IPS-NIHi7 (cell line): ENCODE measurements around the gene C2CD3.
"Not testable (repeated sequence)": the region's sequence is repeated elsewhere in the genome, so short reads cannot be mapped to it uniquely, and the experiment has no call there.

ENCODE experiments used
- DNase-seq: peaks from one replicate; pipeline ENCODE4 v3.0.0; 2012; ENCODE audit warnings: mixed read lengths; ENCODE audit errors: extremely low spot score

Gene C2CD3

DNA sequence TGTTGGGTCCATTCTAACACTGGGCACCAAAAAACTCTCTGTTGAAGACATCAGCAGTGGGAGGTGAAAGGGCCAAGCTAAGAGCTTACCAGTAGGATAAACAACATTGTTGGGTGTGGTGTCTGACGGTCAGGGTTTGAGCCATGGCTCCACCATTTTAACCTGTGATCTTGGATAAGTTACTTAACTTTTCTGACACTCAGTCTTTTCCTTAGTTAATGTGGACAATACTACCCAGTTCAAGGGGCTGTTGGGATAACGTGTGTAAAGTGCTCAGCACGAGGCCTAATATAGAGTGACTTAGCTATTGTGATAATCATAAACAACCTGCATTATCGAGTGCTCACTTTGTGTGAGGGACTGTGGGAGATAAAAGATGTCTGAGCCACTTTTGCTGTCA lies 168.0 kb downstream of the C2CD3 start:
- DNase-seq, result no peak

DNA sequence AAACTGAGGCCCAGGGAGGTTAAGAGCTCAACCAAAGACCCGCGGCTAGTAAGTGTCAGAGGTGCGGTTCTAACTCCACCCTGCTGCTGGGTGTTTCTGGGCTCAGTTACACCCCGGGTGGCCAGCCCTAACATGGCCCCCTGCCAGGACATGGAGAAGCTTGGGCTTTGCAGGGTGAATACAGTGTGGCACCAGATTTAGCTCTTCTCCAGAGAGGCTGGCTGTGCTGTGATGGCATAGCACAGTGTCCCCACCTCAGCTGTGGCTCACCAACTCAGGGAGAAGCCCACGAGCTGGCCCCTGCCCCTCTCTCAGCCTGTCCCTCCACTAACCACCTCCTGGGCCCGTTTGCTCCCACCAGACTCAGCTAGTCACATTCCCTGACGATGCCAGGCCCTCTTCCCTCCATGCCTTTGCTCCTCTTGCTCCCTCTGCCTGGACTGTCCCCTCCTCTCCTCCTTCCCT lies 168.9 kb downstream of the C2CD3 start:
- DNase-seq, result no peak

DNA sequence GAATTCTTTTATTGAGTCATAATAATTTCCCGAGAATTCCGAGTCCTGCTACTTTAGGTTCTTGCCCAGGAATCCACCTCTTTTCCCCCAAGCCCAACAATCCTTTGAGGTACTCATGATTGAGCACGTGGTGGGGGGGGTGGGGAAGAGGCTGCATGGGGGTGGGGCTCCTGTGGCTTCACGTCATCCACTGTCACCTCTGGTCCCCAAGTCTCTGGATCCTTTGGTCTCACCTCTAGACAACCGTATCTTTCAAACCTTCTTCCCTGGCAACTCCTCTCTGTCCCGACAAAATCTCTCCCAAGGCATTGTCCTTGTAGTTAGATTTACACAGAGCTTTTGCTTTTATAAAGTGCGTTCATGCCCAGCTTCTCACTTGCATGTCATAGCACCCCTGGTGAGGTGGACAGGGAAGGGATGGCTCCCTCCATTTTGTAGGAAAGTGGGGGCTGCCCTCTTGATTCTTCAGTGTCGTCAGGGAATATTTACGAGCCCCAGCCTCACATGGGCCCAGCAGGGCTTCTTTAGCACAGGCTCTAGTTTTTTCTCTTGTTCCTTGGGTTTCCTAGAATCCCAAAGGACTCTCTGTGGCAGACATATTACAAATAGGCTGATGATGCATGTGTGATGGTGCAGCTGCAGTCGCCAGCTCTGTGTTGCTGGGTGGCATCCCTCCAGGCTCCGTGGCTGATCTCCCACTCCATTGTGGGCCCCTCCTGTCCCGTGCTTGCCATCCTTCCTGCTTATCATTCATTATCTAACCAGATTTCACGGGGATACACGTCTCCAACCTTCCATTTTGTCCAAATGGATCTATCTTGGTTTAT lies 170.3 kb downstream of the C2CD3 start:
- no peak for DNase-seq

DNA sequence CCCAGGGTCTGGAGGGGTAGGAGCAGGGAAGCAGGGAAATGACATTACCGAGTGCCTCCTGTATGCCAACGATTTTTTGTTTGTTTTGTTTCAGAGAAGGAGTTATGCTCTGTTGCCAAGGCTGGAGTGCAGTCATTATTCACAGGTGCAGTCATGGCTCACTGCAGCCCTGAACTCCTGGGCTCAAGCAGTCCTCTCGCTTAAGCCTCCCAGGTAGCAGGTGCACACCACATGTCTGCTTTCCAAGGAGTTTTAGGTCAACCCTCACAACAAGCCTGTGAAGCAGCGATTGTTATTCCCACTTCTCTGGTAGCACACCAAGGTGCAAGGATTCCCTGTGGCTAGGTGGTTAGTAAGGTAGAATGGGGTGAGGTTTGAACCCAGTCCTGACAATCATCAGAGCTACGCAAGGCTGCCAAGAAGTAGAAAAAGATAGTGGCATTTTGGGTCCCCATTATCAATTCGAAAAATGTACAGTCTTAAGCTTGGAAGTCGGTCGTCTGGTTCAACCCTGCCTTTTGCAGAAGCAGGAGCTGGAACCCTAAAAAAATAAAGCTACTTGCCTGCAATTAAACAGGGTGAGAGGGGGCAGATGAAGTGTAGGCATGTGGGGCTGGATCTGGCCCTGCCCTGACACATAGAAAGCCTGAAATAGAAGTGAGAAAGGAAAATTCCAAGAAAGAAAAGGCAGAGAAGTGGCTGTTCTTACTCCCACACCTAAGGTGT lies 171.1 kb downstream of the C2CD3 start:
- no peak for DNase-seq

- no peak for DNase-seq
Measured at GRCh38 chr11:73998846-73999575, 171.8 kb downstream of the C2CD3 start.

DNA sequence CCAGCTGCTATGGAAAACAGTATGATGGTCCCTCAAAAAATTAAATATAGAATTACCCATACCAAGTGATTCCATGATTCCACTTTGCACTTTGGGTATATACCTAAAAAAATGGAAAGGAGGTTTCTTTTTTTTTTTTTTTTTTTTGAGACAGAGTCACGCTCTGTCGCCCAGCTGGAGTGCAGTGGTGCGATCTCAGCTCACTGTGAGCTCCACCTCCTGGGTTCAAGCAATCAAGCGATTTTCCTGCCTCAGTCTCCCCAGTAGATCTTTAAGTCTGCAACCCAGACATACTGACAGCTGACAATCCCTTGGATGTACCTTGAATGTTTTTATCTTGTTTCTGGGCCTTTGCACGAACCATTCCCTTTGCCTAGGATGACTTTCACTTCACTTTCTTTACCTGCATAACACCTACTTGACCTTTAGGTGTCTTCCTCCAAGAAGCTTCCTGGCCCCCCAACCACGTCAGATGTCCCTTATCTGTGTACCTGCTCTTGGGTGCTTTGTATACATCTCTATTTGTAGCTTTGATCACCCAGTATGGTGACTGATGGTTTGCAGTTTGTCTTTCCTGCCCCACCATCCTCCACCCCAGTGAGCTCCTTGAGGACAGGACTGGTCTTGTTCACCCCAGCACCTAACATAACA lies 173.6 kb downstream of the C2CD3 start:
- DNase-seq, result no peak

DNA sequence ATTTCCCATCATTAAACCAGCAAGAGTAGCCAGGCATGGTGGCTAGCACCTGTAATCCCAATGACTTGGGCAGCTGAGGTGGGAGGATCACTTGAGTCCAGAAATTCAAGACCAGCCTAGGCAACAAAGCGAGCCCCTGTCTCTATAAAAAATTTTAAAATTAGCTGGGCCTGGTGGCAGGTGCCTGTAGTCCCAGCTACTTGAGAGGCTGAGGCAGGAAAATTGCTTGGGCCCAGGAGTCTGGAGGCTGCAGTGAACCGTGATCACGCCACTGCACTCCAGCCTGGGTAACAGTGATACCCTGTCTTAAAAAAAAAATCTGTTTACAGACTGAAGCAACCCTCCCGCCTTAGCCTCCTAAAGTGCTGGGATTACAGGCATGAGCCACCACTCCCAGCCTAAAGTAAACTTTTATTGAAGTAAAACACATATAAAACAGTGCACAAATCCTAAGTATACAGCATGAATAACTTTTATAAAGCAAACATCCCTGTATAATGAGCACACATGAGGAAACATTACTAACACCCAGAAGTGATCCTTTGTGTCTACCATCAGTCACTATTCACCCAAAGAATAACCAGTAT lies 174.5 kb downstream of the C2CD3 start:
- no peak for DNase-seq

- DNase-seq, result no peak
Measured at GRCh38 chr11:73995731-73996130, 175.1 kb downstream of the C2CD3 start.

DNA sequence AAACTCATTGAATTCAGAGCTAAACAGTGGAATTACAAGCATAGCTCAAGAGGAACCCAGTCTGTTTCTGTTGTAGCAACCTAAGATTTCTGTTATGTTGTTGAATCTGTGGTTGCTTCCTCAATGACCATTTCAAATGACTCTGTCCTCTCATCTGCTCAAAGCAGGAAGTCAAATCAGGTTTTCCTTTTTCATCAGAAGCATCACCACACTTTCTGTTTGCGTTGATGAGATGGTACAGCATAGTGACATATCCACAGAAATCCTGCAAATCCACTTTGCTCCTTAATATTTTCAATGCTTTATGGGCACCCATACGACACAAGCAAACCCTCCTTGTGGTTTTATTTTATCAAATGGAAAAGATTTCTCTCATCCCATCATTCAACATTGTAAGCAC lies 175.6 kb downstream of the C2CD3 start:
- no peak for DNase-seq

GRCh38 chr11:73991471-73992006 lies 179.3 kb downstream of the C2CD3 start:
- no peak for DNase-seq

GRCh38 chr11:73990730-73991129 lies 180.1 kb downstream of the C2CD3 start:
- no peak for DNase-seq

DNA sequence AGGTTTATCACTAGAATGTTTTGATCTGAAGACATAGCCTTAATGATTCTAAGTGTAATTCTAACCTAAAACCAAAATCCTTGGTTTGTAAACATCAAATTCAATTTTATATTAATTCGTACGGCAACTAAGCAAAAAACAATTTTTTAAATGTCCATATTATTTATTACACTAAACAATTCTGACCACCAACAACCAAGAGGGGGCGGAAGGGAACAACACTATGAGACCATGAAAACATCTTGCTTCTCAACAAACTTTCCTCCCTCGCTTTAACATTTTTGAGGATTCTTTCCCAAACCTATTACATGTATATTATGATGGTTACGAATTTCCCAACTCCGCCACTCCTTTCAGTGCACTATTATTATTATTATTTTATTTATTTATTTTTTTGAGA lies 181.6 kb downstream of the C2CD3 start:
- DNase-seq, result no peak

DNA sequence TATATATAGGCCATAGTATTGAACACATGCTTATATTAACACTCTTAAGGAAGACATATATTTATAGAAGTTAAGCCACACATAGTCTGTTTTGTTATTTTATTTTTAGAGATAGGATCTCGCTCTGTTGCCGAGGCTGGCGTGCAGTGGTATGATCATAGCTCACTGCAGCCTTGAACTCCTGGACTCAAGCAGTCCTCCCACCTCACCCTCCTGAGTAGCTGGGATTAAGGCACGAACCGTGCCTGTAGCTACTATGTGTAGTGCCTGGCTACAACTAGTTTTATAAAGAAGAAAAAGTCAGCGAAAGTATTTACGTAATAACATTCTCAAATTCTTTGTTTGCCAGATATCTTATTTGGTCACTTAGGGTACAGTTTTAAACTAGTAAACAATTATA lies 182.6 kb downstream of the C2CD3 start:
- DNase-seq, result no peak

DNA sequence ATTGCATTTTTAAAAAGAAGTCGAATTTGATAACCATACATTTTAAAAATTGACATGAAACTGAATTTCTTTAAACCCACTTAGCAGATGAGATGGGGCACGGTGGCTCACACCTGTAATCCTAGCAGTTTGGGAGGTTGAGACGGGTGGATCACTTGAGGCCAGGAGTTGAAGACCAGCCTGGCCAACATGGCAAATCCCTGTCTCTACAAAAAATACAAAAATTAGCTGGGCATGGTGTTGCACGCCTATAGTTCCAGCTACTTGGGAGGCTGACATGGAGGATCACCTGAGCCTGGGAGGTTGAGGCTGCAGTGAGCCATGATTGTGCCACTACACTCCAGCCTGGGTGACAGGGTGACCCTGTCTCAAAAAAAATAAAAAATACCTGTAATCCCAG lies 185.1 kb downstream of the C2CD3 start:
- not testable (repeated sequence) for DNase-seq

GRCh38 chr11:73983741-73984538 lies 186.9 kb downstream of the C2CD3 start:
- no peak for DNase-seq

- DNase-seq, result peak; percentile 99
Measured at GRCh38 chr11:73982990-73983740, 187.6 kb downstream of the C2CD3 start.

GRCh38 chr11:73982595-73982989 lies 188.2 kb downstream of the C2CD3 start, which contains the start of gene UCP2:
TSS of gene UCP2 (minus strand) at chr11:73982843. CDS start at chr11:73978378, 4,465 bp downstream.
- DNase-seq, result peak; percentile 88

GRCh38 chr11:73981051-73981805 lies 189.6 kb downstream of the C2CD3 start:
- DNase-seq, result no peak
